ENCODE results near the gene GPR17. TPM values are rescaled to one million over a fixed set of nuclear protein-coding genes. Genes with fewer than 3 reads are reported as not detected.

GPR17 gene
- total and polyA plus RNA-seq, 2 donors (not counting 1 experiment from before 2014, with no cell fraction given): not detected

DNA sequence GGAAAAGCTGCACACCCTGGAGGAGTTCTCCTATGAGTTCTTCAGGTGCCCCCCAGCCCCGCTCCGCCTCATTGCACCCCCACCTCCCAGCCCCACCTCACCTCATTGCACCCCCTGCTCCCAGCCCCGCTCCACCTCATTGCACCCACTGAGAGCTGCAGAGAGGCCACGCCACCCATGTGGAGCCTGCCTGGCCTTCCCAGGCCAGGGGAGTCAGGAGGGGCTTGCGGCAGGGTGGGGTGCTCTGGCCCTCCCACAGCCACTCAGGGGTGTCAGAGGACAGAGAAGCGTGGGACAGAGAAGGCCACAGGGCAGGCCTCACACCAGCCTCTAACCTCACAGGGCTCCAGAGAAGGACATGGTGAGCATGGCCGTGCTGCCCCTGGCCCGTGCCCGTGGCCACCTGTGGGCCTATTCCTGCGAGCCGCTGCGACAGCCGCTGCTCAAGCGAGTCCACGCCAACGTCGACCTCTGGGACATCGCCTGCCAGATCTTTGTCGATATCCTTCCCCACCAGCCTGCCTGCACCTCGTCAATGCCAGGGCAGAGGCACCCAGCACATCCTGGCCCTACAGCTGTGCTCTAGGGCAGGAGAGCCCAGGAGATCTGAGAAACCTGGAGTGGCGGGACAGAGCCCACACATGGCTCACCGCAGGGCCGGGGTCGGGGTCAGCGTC, 15.0 kb upstream of the GPR17 start:
- Histone ChIP-seq H3K9me3 (ENCODE audit: control insufficient read depth, insufficient read depth, low read depth, low read length) (no peaks in the 10 kb centered on the region), H3K4me1 (ENCODE audit: control insufficient read depth, extremely low read depth, insufficient read depth, low read length) (no peaks in the 10 kb centered on the region), H3K4me2 (ENCODE audit: extremely low read depth, insufficient read depth, low read length) (no peak overlapping the region)

DNA sequence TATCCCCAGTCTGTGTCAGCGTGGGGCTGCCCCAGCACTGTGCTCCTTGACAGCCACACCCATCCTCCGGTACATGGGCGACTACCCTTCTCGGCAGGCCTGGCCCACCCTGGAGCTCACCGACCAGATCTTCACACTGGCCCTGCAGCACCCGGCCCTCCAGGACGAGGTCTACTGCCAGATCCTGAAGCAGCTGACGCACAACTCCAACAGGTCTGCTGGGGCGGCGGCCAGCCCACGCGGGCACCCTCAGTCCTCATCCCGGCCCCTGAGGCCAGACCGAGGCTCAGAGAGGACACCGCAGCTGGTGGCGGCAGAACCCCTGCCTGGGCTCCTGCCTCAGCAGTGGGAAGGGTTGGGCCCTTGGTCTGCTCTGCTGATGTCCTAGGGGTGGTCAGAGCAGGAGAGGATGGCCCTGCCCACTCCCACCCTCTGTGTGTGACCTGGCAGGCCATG, 14.4 kb upstream of the GPR17 start:
- Histone ChIP-seq H3K79me2 (ENCODE audit: control insufficient read depth, insufficient read depth, low read length) (no peaks in the 10 kb centered on the region), H3K27me3 (ENCODE audit: control insufficient read depth, insufficient read depth, low read length) (no peaks in the 10 kb centered on the region), H3K27ac (ENCODE audit: insufficient read depth, low read length) (no peak overlapping the region), H3K4me3 (replicated peaks in 1 of 4; ENCODE audit: control extremely low read depth in 1 of 4, insufficient read depth in 1 of 4, low read depth in 3 of 4, low read length in 4 of 4) (no peak overlapping the region), H3K9ac (ENCODE audit: insufficient read depth, low read length) (no peak overlapping the region), H3K9me3 (ENCODE audit: control insufficient read depth, insufficient read depth, low read depth, low read length) (no peaks in the 10 kb centered on the region), H2AFZ (ENCODE audit: low read length) (no peak overlapping the region), H4K20me1 (ENCODE audit: control insufficient read depth, extremely low read depth, insufficient read depth, low read length) (no peaks in the 10 kb centered on the region), H3K4me1 (ENCODE audit: control insufficient read depth, extremely low read depth, insufficient read depth, low read length) (no peaks in the 10 kb centered on the region), H3K36me3 (ENCODE audit: control insufficient read depth, insufficient read depth, low read length) (no peaks in the 10 kb centered on the region), H3K4me2 (ENCODE audit: extremely low read depth, insufficient read depth, low read length) (no peak overlapping the region)
- TF ChIP-seq, protein P1, sequence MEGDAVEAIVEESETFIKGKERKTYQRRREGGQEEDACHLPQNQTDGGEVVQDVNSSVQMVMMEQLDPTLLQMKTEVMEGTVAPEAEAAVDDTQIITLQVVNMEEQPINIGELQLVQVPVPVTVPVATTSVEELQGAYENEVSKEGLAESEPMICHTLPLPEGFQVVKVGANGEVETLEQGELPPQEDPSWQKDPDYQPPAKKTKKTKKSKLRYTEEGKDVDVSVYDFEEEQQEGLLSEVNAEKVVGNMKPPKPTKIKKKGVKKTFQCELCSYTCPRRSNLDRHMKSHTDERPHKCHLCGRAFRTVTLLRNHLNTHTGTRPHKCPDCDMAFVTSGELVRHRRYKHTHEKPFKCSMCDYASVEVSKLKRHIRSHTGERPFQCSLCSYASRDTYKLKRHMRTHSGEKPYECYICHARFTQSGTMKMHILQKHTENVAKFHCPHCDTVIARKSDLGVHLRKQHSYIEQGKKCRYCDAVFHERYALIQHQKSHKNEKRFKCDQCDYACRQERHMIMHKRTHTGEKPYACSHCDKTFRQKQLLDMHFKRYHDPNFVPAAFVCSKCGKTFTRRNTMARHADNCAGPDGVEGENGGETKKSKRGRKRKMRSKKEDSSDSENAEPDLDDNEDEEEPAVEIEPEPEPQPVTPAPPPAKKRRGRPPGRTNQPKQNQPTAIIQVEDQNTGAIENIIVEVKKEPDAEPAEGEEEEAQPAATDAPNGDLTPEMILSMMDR (conservative IDR thresholded peaks at IDR 0.05 in 1 of 2, IDR thresholded peaks at IDR 0.05 in 1 of 2; ENCODE audit: low read depth in 1 of 2, low read length in 2 of 2): no peak
- no peak for TF ChIP-seq EZH2 (IDR thresholded peaks at IDR 0.05; ENCODE audit: low read length, missing control alignments)
- no peak for DNase-seq (ENCODE audit: low read depth in 2 of 2)

More for the DNA sequence above, 15.0 kb upstream of the GPR17 start:
- Histone ChIP-seq H3K27me3 (ENCODE audit: control insufficient read depth, insufficient read depth, low read length) (no peaks in the 10 kb centered on the region), H3K36me3 (ENCODE audit: control insufficient read depth, insufficient read depth, low read length) (no peaks in the 10 kb centered on the region), H3K27ac (ENCODE audit: insufficient read depth, low read length) (no peak overlapping the region), H3K9ac (ENCODE audit: insufficient read depth, low read length) (no peak overlapping the region), H3K4me3 (replicated peaks in 1 of 4; ENCODE audit: control extremely low read depth in 1 of 4, insufficient read depth in 1 of 4, low read depth in 3 of 4, low read length in 4 of 4) (no peak overlapping the region), H4K20me1 (ENCODE audit: control insufficient read depth, extremely low read depth, insufficient read depth, low read length) (no peaks in the 10 kb centered on the region), H3K79me2 (ENCODE audit: control insufficient read depth, insufficient read depth, low read length) (no peaks in the 10 kb centered on the region), H2AFZ (ENCODE audit: low read length) (no peak overlapping the region)
- TF ChIP-seq EZH2 (IDR thresholded peaks at IDR 0.05; ENCODE audit: low read length, missing control alignments): no peak
- TF ChIP-seq, protein P1 (conservative IDR thresholded peaks at IDR 0.05 in 1 of 2, IDR thresholded peaks at IDR 0.05 in 1 of 2; ENCODE audit: low read depth in 1 of 2, low read length in 2 of 2): no peak
- DNase-seq (ENCODE audit: low read depth in 2 of 2): no peak

DNA sequence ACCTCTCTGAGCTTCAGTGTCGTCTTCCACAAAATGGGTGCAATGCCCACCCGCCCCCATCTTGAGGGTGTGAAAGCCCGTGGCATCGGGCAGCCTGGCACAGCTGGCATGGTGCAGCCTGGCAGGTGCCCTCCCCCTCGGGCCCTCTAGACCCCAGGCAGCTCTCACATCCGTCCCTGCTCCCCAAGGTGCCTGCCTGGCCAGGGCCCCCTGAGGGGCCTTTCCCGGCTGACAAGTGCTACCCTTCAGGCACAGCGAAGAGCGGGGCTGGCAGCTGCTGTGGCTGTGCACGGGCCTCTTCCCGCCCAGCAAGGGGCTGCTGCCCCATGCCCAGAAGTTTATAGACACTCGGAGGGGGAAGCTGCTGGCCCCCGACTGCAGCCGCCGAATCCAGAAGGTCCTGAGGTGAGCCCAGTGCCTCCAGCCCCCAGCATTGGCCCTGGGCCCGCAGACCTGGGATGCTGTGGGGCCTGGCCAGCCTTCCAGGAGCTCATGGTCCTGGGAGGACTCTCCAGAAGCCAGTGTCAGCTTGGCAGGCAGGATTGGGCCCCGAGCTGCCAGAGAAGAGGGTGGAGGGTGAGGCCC, 13.9 kb upstream of the GPR17 start:
- no peak for TF ChIP-seq EZH2 (IDR thresholded peaks at IDR 0.05; ENCODE audit: low read length, missing control alignments)
- TF ChIP-seq, protein P1 (conservative IDR thresholded peaks at IDR 0.05 in 1 of 2, IDR thresholded peaks at IDR 0.05 in 1 of 2; ENCODE audit: low read depth in 1 of 2, low read length in 2 of 2): no peak
- no peak overlapping the region for H3K4me3 ChIP-seq (replicated peaks in 1 of 4; ENCODE audit: control extremely low read depth in 1 of 4, insufficient read depth in 1 of 4, low read depth in 3 of 4, low read length in 4 of 4)
- H3K27me3 ChIP-seq (ENCODE audit: control insufficient read depth, insufficient read depth, low read length): no peaks in the 10 kb centered on the region
- no peak overlapping the region for H3K4me2 ChIP-seq (ENCODE audit: extremely low read depth, insufficient read depth, low read length)
- H3K36me3 ChIP-seq (ENCODE audit: control insufficient read depth, insufficient read depth, low read length): no peaks in the 10 kb centered on the region
- H3K9me3 ChIP-seq (ENCODE audit: control insufficient read depth, insufficient read depth, low read depth, low read length): no peaks in the 10 kb centered on the region
- peaks cover under 1% of the 10 kb centered on the region for H3K4me1 ChIP-seq (ENCODE audit: control insufficient read depth, extremely low read depth, insufficient read depth, low read length)
- H3K9ac ChIP-seq (ENCODE audit: insufficient read depth, low read length): no peak overlapping the region
- no peak overlapping the region for H3K27ac ChIP-seq (ENCODE audit: insufficient read depth, low read length)
- DNase-seq (ENCODE audit: low read depth in 2 of 2): no peak
- no peaks in the 10 kb centered on the region for H3K79me2 ChIP-seq (ENCODE audit: control insufficient read depth, insufficient read depth, low read length)
- H2AFZ ChIP-seq (ENCODE audit: low read length): no peak overlapping the region
- H4K20me1 ChIP-seq (ENCODE audit: control insufficient read depth, extremely low read depth, insufficient read depth, low read length): no peaks in the 10 kb centered on the region
